Calu3 (cell line): Measurements from ENCODE around the gene ISOC2. TPM values are rescaled to one million over a fixed set of nuclear protein-coding genes. Genes with fewer than 3 reads are reported as not detected.

Experiments
- BruUV-seq: library from RNA; stranded (reverse); fragments of 400-500 nt; replicated peaks from 2 replicates; lab custom pipeline; 2021; lab: Mats Ljungman, UMichigan
- CTCF ChIA-PET: fragments of 300-600 bp; sonication (Branson Sonifier 250); formaldehyde crosslinking; loops from one replicate; lab custom pipeline; 2022; ENCODE audit warnings: antibody characterized with exemption; lab: Charles Lee
- DNase-seq: peaks from one replicate; pipeline ENCODE4 v3.0.0; 2022
- H3K27ac Mint-ChIP-seq: one replicate; pipeline ENCODE4 v1.8.0; 2022; ENCODE audit warnings: mixed read lengths; ENCODE audit not compliant: unreplicated experiment
- H3K27me3 Mint-ChIP-seq: one replicate; pipeline ENCODE4 v1.8.0; 2022; ENCODE audit warnings: mixed read lengths; ENCODE audit not compliant: unreplicated experiment
- H3K36me3 Mint-ChIP-seq: one replicate; pipeline ENCODE4 v1.8.0; 2022; ENCODE audit warnings: mild to moderate bottlenecking, moderate library complexity, mixed read lengths; ENCODE audit not compliant: insufficient read depth, unreplicated experiment
- H3K4me1 Mint-ChIP-seq: one replicate; pipeline ENCODE4 v1.8.0; 2022; ENCODE audit warnings: mild to moderate bottlenecking, low read depth, mixed read lengths; ENCODE audit not compliant: unreplicated experiment
- H3K4me3 Mint-ChIP-seq: one replicate; pipeline ENCODE4 v1.8.0; 2022; ENCODE audit warnings: mild to moderate bottlenecking, low read depth, moderate library complexity, mixed read lengths; ENCODE audit not compliant: unreplicated experiment
- H3K9me3 Mint-ChIP-seq: one replicate; pipeline ENCODE4 v1.8.0; 2022; ENCODE audit warnings: low read depth, mixed read lengths; ENCODE audit not compliant: unreplicated experiment
- intact Hi-C: fragments of 100-400 bp; cut with micrococcal nuclease; formaldehyde crosslinking; loops from one replicate; pipeline ENCODE4 v1.10.0; 2022; ENCODE audit not compliant: unreplicated experiment
- total RNA-seq: library from RNA; stranded (reverse); gene quantifications from 2 replicates; pipeline ENCODE4 v1.2.3, GENCODE V29; 2022
- TF ChIP-seq, protein P1 (sequence below): fragments of 200-600 bp; IDR thresholded peaks from one replicate; pipeline ENCODE4 v1.8.0; 2022; ENCODE audit warnings: antibody characterized with exemption; ENCODE audit not compliant: unreplicated experiment

ISOC2 gene
- total RNA-seq, 1 experiment from 2014 or later, result 44.9 TPM

DNA sequence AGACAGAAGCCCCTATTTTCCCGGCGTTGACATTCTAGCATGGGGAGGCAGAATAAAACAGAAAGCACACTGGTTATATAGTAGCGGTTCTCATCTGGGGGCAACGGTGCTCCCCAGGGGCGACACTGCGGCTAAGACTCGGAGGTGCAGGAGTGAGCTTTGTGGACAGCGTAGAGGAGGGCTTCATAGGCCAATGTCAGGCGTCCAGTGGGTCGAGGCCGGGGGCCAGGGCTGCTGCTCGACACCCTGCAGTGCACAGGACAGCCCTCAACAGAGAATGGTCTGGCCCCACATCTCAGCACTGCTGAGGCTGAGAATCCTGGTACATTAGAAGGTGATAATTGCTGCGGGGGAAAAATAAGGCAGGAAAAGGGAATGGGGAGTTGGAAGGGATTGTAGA, 16.5 kb upstream of the ISOC2 start:
- intact Hi-C loops, result no loop called here
- TF ChIP-seq, protein P1, sequence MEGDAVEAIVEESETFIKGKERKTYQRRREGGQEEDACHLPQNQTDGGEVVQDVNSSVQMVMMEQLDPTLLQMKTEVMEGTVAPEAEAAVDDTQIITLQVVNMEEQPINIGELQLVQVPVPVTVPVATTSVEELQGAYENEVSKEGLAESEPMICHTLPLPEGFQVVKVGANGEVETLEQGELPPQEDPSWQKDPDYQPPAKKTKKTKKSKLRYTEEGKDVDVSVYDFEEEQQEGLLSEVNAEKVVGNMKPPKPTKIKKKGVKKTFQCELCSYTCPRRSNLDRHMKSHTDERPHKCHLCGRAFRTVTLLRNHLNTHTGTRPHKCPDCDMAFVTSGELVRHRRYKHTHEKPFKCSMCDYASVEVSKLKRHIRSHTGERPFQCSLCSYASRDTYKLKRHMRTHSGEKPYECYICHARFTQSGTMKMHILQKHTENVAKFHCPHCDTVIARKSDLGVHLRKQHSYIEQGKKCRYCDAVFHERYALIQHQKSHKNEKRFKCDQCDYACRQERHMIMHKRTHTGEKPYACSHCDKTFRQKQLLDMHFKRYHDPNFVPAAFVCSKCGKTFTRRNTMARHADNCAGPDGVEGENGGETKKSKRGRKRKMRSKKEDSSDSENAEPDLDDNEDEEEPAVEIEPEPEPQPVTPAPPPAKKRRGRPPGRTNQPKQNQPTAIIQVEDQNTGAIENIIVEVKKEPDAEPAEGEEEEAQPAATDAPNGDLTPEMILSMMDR, result no peak
- no peak for DNase-seq
- Mint-ChIP-seq H3K4me1 (peaks cover 28% of the 10 kb centered on the region), H3K27me3 (no peaks in the 10 kb centered on the region), H3K4me3 (peak overlapping the region; percentile 84), H3K9me3 (no peaks in the 10 kb centered on the region), H3K27ac (no peak overlapping the region), H3K36me3 (peaks cover 44% of the 10 kb centered on the region)
- CTCF ChIA-PET, result interaction anchor here (0.5 to 1.1 kb wide), 2 partner anchors 8 to 26 kb away, joined by 3 read pairs; no protein-coding TSS in a partner anchor
- BruUV-seq, result no TSS peak

DNA sequence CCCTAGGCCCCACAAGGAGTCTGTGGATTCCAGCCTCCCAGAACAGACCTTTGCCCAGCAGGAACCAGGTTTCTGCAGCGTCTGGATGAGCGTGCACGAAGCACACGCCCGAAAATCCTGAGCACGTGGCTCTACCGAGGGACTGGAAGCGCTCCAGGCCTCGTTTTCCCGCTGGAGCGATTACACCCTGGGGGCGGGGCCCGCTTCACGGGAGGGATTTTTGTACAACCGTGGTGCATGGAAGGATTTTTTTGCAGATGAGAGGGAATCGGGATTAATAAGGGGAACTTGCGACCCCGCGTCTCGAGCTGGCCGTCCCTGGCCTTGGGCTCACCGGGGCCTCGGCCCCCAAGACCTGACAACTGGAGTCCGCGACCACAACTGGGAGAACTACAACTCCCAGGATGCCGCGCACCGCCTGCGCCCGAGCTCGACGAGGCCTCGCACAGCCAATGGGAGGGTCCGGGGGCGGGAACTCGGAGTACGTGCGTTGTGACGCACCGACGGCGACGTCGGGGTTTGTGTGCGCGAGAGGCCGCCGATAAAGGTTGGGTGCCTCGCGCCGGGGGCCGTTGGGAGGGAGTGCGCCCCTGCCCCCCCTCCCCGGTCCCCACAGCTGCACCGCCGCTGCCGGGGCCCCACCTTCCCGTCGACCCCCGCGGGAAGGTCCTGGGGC, 14.8 kb upstream of the ISOC2 start, which contains the start of gene ZNF628:
ZNF628 (plus strand) TSS at position 518 of the 676 bp plus-strand sequence. CDS start 3,294 bp downstream, outside the sequence.
- DNase-seq, result peak; percentile 99
- Mint-ChIP-seq H3K9me3 (no peaks in the 10 kb centered on the region), H3K4me3 (peak within 1 kb of the TSS; percentile 84), H3K27me3 (no peaks in the 10 kb centered on the region), H3K27ac (peak within 1 kb of the TSS; percentile 92), H3K36me3 (peaks cover 40% of the 10 kb centered on the region), H3K4me1 (peaks cover 30% of the 10 kb centered on the region)
- BruUV-seq, result no TSS peak
- TF ChIP-seq, protein P1, result no peak
- intact Hi-C loops, result no loop called here
- CTCF ChIA-PET, result interaction anchor here (0.5 to 1.7 kb wide), 9 partner anchors 9 to 364 kb away, joined by 3 to 17 read pairs (median 3); partner anchors contain the start of genes ISOC2 and NAT14

DNA sequence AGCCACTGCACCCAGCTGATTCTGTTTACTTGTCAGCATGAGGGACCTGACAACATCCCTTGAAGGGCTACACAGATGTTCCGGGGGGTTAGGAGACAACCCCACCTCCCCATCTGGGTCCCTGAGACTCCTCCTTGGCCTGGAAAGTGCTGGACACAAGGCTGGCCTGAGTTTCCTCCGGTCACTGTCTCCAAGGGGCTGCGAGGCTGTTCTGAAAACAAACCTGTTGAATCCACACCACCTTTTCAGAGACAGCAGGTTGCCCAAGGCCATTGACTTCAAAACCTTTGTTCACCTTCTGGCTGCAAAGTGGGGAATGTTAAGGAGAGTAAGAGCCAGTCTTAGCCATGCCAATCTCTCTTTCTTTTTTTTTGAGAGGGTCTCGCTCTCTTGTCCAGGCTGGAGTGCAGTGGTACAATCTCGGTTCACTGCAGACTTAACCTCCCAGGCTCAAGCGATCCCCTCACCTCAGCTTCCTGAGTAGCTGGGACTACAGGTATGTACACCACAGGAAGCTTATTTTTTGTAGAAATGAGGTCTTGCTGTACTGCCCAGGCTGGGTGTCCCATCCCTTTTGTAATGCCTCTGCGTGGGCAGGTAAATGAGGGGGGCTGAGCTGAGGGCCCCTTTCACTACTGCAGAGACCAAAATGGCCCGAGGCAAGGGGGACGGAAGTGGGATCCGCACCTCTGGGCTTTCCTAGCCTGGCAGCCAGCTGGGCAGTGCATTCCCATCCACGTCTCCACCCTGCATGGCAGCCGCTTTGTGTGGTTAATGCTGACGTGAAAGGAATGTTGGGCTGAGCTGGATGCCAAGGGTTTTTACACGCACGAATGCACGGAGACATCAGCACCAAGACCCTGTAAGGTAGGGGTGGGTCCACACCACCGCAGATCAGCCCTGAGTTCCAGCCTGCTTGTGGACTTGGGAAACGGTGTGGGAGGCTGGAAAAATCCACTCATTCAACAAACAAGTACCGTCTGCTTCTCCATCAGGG, 13.1 kb upstream of the ISOC2 start:
- TF ChIP-seq, protein P1, result no peak
- Mint-ChIP-seq H3K9me3 (no peaks in the 10 kb centered on the region), H3K4me3 (no peak overlapping the region), H3K27ac (no peak overlapping the region), H3K27me3 (no peaks in the 10 kb centered on the region), H3K36me3 (peaks cover 36% of the 10 kb centered on the region), H3K4me1 (peaks cover 27% of the 10 kb centered on the region)
- CTCF ChIA-PET, result no interaction called here
- no TSS peak for BruUV-seq
- intact Hi-C loops, result no loop called here
- DNase-seq, result no peak

DNA sequence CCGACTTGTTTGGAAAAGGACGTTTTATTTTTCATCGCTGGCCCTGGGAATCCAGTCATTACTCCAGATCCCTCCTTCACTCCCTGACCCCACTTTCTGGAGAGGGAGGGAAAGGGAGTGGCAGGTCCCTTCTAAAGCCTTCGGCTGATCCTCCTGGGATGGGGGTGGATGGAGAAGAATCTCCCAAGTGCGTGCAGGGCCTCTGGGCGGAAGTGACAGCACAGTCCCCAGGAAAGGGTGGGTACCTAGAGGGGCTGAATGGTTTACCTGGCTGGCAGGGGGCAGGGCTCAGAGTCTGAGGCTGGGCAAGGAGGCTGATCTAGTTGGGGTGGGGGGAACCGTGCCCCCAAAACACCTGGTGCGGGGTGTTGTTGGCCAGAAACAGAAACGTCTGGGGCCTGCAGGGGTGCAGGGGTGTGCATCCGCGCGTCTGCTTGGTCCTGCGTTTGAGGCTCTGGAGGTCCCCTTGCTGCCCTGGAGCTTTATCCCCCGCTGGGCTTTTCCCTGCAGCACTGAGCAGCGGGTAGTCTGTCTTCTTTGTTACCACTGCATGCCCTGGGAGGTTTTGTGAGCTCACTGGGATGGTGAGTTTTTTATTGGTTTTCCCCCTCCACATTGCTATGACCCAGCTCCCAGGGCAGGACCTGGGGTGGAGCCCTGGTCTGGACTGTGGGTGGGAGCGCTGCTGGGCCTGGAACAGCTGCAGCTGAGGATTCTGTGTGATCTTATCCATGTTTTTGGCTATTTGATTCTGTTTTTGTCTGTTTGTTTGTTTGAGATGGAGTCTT, 12.0 kb upstream of the ISOC2 start:
- H3K9me3 Mint-ChIP-seq, result no peaks in the 10 kb centered on the region
- TF ChIP-seq, protein P1, result no peak
- DNase-seq, result no peak
- H3K4me1 Mint-ChIP-seq, result peaks cover 16% of the 10 kb centered on the region
- peak overlapping the region; percentile 63 for H3K27ac Mint-ChIP-seq
- peaks cover 31% of the 10 kb centered on the region for H3K36me3 Mint-ChIP-seq
- CTCF ChIA-PET, result interaction anchor here (0.6 kb wide), 1 partner anchor 26 kb away, joined by 6 read pairs; no protein-coding TSS in a partner anchor
- no peak overlapping the region for H3K4me3 Mint-ChIP-seq
- intact Hi-C loops, result no loop called here
- H3K27me3 Mint-ChIP-seq, result no peaks in the 10 kb centered on the region
- BruUV-seq, result no TSS peak
